Esophagus muscularis mucosa (tissue), 4 donors: ENCODE results near the gene C1QTNF1. TPM values are rescaled to one million over a fixed set of nuclear protein-coding genes. Genes with fewer than 3 reads are reported as not detected.

Experiments
- DNase-seq: peaks from one replicate; pipeline ENCODE4 v3.0.0-alpha.2; 2017; ENCODE audit errors: extremely low spot score
- H3K27ac ChIP-seq, 4 donors: fragments of 200-600 bp; sonication (generic); replicated peaks in 1 of 4; 1 replicate in 3 of 4; 2 replicates in 1 of 4; pipeline ENCODE4 v1.5.1; 2016 to 2019; ENCODE audit warnings: mild to moderate bottlenecking in 1 of 4
- H3K27me3 ChIP-seq, 4 donors: fragments of 200-600 bp; sonication (generic); one replicate each; pipeline versions ENCODE4 v1.5.1 to v1.6.0; 2016 to 2019
- H3K36me3 ChIP-seq, 4 donors: fragments of 200-600 bp; sonication (generic); one replicate each; pipeline ENCODE4 v1.5.1; 2016 to 2019
- H3K4me1 ChIP-seq, 4 donors: fragments of 200-600 bp; sonication (generic); one replicate each; pipeline ENCODE4 v1.5.1; 2016 to 2019
- H3K4me3 ChIP-seq, 4 donors: fragments of 200-600 bp; sonication (generic); 1 replicate in 2 of 4; 2 replicates in 2 of 4; pipeline ENCODE4 v1.5.1; 2016 to 2019; ENCODE audit warnings: mild to moderate bottlenecking in 4 of 4, moderate library complexity in 1 of 4
- H3K9me3 ChIP-seq, 4 donors: fragments of 200-600 bp; sonication (generic); 1 replicate in 3 of 4; 2 replicates in 1 of 4; pipeline ENCODE4 v1.5.1; 2016 to 2019
- EP300 ChIP-seq: sonication (generic); formaldehyde crosslinking; IDR thresholded peaks from one replicate; pipeline ENCODE4 v1.6.1; 2017; ENCODE audit warnings: antibody characterized with exemption
- POLR2A ChIP-seq: fragments of 450-650 bp; IDR thresholded peaks from one replicate; pipeline ENCODE4 v1.6.1; 2017; ENCODE audit warnings: antibody characterized with exemption, moderate library complexity, mild to moderate bottlenecking, low read depth
- POLR2AphosphoS5 ChIP-seq, 2 donors: sonication (generic); formaldehyde crosslinking; IDR thresholded peaks; one replicate each; pipeline ENCODE4 v1.6.1; 2017; ENCODE audit warnings: antibody characterized with exemption in 2 of 2
- WGBS: methylation state at CpG from one replicate; pipeline ENCODE4 v1.1.5; 2018; 5-methylcytosine and 5-hydroxymethylcytosine counted together
- intact Hi-C: fragments of 100-400 bp; cut with DNase I; formaldehyde crosslinking; loops from one replicate; pipeline ENCODE4 v1.15.1; 2023
- total RNA-seq, 4 donors: library from RNA; depleted of rRNA; stranded (reverse); fragments of >200 nt; gene quantifications; one replicate each; pipeline versions ENCODE4 v1.1.0 to v1.2.1, GENCODE V29; 2016
- TF ChIP-seq, protein P1 (sequence below), 3 experiments: fragments of 200-600 bp in 2 of 3; fragments of 450-650 bp in 1 of 3; sonication (generic) in 2 of 3; IDR thresholded peaks; one replicate each; pipeline ENCODE4 v1.5.1; 2017 to 2019; ENCODE audit warnings: antibody characterized with exemption in 3 of 3, mild to moderate bottlenecking in 2 of 3, moderate library complexity in 1 of 3

Gene C1QTNF1
- total RNA-seq, 4 donors from 2014 or later: 31.1 to 115 (median 70.4) TPM

DNA sequence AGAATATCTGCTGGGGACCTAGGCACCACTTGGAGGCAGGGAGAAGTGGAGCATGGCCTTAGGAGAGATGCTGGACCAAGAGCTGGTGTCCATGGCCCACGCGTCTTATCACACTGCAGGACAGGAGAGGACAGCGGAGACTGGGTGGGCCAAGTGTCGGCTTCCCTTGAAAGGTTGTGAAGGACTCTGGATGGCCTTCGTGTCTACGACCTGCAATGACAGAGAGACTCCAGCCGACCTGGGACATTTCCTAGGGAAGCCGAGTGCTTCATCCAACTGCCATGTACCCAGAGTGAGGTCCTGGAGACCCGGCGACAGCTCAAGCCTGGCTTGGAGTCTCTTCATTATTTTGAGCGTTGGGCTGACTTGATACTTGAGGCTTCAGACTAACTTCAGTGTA is 20.5 kb downstream of the C1QTNF1 start:
- Histone ChIP-seq H3K4me3 (no peak overlapping the region), H3K9me3 (no peaks in the 10 kb centered on the region), H3K4me1 (peaks cover 24 to 42% (median 29%) of the 10 kb centered on the region in 4 donors), H3K27ac (no peak overlapping the region), H3K27me3 (no peaks in the 10 kb centered on the region), H3K36me3 (peaks cover 0 to 37% (median 28%) of the 10 kb centered on the region in 4 donors)
- no peak for DNase-seq
- 97% methylated on average over 7 of the region's 11 CpGs for WGBS
- intact Hi-C loops: no loop called here
- TF ChIP-seq POLR2A (no peak), EP300 (no peak), POLR2AphosphoS5 (IDR thresholded peaks at IDR 0.05) (no peak)
- TF ChIP-seq, protein P1, sequence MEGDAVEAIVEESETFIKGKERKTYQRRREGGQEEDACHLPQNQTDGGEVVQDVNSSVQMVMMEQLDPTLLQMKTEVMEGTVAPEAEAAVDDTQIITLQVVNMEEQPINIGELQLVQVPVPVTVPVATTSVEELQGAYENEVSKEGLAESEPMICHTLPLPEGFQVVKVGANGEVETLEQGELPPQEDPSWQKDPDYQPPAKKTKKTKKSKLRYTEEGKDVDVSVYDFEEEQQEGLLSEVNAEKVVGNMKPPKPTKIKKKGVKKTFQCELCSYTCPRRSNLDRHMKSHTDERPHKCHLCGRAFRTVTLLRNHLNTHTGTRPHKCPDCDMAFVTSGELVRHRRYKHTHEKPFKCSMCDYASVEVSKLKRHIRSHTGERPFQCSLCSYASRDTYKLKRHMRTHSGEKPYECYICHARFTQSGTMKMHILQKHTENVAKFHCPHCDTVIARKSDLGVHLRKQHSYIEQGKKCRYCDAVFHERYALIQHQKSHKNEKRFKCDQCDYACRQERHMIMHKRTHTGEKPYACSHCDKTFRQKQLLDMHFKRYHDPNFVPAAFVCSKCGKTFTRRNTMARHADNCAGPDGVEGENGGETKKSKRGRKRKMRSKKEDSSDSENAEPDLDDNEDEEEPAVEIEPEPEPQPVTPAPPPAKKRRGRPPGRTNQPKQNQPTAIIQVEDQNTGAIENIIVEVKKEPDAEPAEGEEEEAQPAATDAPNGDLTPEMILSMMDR (IDR thresholded peaks at IDR 0.05): no peak

DNA sequence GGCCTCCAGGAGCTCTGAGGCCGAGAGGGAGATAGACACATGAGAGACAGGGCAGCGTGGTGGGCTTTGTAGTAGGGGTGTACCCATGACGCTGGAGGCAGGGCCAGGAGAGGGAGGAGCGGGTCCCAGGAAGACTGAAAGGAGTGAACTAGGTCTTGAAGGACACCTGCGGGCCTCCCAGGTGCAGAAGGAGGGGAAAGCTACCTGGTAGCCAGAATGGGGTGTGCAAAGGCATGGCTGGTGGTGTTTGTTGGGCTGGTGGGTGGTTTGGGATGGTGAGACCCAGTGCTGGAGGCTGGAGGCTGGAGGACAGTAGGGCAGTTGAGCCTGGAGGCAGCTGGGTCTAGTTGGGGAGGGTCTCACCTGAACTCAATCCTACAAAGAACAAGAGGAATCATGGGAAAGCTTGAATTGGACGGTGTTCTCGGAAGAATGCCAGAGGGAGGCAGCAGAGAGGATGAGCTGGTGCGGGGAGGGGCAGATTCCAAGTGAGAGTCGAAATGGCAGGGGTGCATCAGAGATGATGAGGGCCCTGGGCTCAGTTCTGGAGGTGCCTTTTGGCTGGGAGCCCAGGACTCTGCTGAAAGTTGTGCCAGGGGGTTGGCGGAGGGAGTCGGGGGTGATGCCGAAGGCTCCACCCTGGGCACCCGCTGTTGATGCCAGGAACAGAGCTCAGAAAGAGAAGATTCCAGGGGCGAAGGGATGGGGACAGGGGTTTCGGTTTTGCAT is 21.2 kb downstream of the C1QTNF1 start:
- 81% methylated on average over 15 of the region's 15 CpGs for WGBS
- no peak for TF ChIP-seq POLR2AphosphoS5 (IDR thresholded peaks at IDR 0.05)
- no peak for TF ChIP-seq POLR2A
- no peak for TF ChIP-seq EP300
- TF ChIP-seq, protein P1 (IDR thresholded peaks at IDR 0.05): no peak
- H3K9me3 ChIP-seq: no peaks in the 10 kb centered on the region
- no peaks in the 10 kb centered on the region for H3K27me3 ChIP-seq
- H3K4me3 ChIP-seq: no peak overlapping the region
- H3K4me1 ChIP-seq: peaks cover 24 to 42% (median 29%) of the 10 kb centered on the region in 4 donors
- DNase-seq: no peak
- peaks cover 0 to 43% (median 32%) of the 10 kb centered on the region in 4 donors for H3K36me3 ChIP-seq
- no peak overlapping the region for H3K27ac ChIP-seq
- intact Hi-C loops: loop anchor here (5.0 kb wide), 2 partner anchors 37 to 347 kb away; no protein-coding TSS in a partner anchor

DNA sequence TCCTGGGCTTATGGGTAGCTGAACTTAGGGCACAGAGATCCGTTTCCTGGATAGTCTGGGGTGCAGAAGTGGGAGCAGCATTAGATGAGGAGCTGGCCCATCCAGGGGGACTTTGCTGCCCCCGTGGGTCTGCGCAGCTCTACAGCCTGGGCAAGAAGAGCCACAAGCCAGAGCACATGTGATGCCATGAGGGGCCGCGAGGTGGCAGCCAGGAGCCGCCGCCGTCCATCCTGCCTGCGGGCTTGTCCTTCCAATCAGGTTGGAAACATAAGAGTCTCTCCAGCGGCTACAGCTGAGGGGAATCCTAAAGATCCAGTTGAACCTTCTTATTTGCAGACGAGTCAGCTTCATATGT is 21.9 kb downstream of the C1QTNF1 start:
- DNase-seq: no peak
- H3K4me3 ChIP-seq: no peak overlapping the region
- TF ChIP-seq, protein P1 (IDR thresholded peaks at IDR 0.05): peak; percentile 86 to 99 (median 91)
- TF ChIP-seq EP300: no peak
- H3K9me3 ChIP-seq: no peaks in the 10 kb centered on the region
- H3K36me3 ChIP-seq: peaks cover 0 to 48% (median 32%) of the 10 kb centered on the region in 4 donors
- WGBS: no CpG with 5 or more reads among the region's 11 CpGs
- H3K4me1 ChIP-seq: peaks cover 24 to 42% (median 29%) of the 10 kb centered on the region in 4 donors
- intact Hi-C loops: loop anchor here (5.0 kb wide), 2 partner anchors 36 to 346 kb away; no protein-coding TSS in a partner anchor
- no peaks in the 10 kb centered on the region for H3K27me3 ChIP-seq
- peak overlapping the region in 2 of 4 donors; percentile 45 to 61 for H3K27ac ChIP-seq

DNA sequence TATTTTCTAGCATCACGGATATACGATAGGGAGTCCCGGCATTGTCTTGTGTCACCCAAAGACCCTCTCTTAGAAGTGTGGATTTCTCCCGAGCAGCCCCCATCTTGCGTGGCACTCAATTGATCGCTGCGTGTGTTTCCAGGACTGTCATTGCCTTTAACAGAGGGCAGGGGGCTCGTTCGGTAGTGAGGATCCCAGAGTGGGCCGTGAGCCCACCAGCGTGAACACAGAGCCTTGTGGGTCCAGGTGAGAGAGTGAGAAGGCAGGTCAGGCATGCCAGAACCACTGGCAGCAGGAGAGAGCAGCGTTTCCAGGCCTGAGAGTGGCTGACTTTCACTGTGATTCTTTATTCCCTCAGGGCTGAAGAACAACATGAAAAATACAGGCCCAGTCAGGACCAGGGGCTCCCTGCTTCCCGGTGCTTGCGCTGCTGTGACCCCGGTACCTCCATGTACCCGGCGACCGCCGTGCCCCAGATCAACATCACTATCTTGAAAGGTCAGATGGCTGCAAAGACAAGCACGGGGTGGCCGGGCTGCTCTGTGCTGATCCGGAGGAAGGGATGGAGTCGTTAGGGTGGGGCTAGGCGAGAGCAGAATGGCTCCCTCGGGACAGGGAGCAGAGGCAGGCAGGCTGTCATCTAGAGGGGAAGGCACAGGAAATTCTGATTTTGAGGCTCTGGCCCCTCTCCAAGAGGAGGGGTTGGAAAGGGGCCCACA is 22.4 kb downstream of the C1QTNF1 start:
- intact Hi-C loops: loop anchor here (5.0 kb wide), 2 partner anchors 36 to 346 kb away; no protein-coding TSS in a partner anchor
- Histone ChIP-seq H3K36me3 (peaks cover 0 to 52% (median 32%) of the 10 kb centered on the region in 4 donors), H3K9me3 (no peaks in the 10 kb centered on the region), H3K27me3 (no peaks in the 10 kb centered on the region), H3K4me1 (peaks cover 24 to 42% (median 29%) of the 10 kb centered on the region in 4 donors), H3K27ac (peak overlapping the region; percentile 29 to 61 (median 45)), H3K4me3 (peak overlapping the region in 1 of 4 donors; percentile 1)
- TF ChIP-seq EP300 (no peak), POLR2A (no peak), POLR2AphosphoS5 (IDR thresholded peaks at IDR 0.05) (no peak)
- TF ChIP-seq, protein P1 (IDR thresholded peaks at IDR 0.05): no peak
- 46% methylated on average over 13 of the region's 25 CpGs for WGBS
- DNase-seq: no peak
